GM18499 (cell line): ENCODE results near the gene DPYSL4.
"Not testable (repeated sequence)": the region's sequence is repeated elsewhere in the genome, so short reads cannot be mapped to it uniquely, and the experiment has no call there.

ENCODE experiments used
- ATAC-seq: cut with Tn5 transposase; IDR thresholded peaks from one replicate; pipeline ENCODE4 v1.9.1; 2021; ENCODE audit warnings: moderate number of reproducible peaks; ENCODE audit not compliant: insufficient read depth, unreplicated experiment

Gene DPYSL4

DNA sequence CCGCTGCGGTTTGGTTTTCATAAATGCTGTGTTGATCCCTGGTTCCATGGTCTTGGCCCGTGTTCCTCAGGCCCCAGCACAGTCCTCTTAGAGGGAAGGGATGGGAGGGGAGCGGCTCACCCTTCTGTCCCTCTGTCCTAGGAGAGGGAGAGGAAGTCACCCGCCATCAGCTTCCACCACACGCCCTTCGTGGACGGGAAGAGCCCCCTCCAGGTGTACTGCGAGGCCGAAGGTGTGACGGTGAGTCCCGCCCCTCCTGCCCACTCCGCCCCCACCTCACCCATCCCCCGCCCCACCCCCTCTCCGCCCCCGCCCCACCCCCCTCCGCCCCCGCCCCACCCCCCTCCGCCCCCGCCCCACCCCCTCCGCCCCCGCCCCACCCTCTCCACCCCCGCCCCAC lies 37.5 kb upstream of the DPYSL4 start:
- no peak for ATAC-seq

DNA sequence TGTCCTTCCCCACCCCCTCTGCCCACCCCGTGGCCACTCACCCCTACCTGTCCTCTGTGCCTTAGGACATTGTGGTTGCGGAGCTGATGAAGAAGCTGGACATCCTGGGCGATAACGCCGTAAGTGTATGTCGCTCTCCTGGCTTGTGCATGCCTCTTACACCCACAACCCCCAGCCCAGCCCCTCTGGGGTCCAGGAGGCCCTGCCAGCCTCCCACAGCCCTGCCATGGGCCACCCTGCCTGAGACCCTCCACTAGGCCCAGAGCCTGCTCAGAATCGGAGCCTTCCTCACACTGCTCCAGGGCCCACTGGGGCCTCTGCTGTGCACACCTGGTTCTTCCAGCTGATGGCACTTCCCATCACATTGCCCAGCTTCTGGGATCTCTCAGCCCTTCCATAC lies 36.8 kb upstream of the DPYSL4 start:
- ATAC-seq: no peak

DNA sequence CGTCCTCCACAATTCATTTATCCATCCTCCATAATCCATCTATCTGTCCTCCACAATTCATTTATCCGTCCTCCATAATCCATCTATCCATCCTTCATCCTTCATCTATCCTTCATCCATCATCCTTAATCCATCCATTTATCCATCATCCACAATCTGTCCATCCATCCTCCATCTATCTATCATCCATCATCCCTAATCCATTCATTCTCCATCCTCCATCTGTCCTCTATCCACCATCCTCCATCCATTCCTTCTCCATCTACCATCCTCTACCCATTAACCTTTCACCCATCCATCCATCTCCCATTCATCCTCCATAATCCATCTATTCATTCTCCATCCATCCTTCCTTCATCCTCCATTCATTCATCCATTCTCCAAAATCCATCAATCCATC lies 36.0 kb upstream of the DPYSL4 start:
- ATAC-seq: no peak

DNA sequence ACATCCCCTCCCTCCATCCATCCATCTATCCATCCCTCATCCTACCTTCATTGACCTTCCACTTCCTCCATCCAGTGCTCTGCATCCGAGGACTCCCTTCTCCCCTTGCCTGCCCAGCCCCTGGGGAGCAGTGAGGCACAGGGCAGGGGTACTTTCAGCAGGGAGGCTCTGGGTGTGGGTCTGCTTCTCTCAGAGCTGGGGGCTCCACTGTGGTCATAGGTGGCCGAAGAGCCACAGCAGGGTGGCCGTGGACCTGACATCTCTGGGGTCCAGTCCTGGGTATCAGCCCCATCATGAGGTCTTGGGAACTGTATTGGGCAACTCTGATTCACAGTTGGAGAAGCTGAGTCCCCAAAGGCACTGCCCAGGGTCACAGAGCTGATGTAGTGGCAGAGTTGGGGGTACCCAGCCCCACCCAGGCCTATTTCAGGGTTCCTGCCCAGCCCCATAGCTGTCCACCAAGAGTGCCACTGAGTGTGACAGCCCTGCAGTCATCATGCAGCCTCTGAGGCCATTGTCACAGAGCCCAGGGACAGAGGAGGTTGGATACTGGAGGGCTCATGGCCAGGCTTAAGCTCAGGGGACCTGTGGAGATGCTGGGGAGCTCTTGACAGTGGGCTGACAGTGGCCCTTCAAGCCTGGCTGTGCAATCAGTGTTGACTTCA lies 35.3 kb upstream of the DPYSL4 start:
- no peak for ATAC-seq

DNA sequence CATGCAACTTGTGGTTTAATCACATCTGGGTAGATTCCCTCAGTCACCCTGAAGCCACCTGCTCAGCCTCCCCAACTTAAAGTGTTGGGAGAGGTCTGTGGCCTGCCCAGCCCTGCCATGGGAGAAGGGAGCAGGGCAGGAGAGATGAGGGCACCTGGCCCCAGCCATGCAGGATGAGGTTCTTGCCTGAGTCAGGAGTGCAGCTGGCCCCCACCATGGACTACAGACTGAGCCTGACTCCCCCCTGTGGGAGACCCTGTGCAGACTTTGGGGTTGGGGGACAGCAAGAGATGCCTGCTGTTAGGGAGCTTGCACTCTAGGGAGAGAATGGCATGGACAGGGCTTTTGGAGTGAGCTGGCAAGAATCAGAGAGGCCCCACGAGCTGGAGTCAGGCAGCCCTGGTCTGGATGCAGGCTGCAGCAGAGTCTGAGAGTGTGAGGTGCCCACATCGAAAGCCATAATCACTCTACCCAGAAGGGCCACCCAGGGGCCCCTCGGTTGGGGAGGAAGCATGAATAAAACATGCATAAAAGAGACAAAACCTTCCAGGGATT lies 34.7 kb upstream of the DPYSL4 start:
- no peak for ATAC-seq

DNA sequence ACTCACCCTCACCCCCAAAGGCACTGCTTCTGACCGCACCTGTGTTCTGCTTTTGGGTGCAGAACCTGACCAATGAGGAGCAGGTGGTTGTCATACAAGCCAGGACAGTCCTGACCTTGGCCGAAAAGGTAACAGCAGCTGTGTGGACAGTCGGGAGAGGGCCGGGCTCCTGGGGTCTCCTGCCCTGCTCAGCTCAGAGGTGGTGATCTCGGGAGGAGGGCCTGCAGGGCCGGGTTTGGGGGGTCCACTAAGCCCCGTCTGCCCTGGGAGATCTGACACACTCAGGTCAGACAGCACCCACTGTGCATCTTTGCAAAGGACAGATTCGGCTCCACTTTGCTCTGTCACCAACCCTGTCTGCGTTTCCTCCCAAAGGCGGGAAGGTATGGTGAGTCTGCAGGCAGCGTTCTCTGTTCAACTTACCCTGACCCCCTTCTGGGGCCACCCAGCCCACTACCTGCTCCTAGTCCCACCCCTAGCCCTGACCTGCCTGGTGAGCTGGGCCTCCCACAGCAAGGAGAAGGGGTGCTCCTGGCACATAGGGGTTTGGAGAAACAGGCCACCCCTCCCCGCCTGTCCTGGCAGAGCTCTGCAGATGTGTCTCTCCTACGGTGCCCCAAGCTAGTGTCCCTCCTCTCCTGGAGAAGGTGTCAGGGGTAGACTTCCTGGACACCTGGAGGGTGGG lies 33.7 kb upstream of the DPYSL4 start:
- ATAC-seq: no peak

DNA sequence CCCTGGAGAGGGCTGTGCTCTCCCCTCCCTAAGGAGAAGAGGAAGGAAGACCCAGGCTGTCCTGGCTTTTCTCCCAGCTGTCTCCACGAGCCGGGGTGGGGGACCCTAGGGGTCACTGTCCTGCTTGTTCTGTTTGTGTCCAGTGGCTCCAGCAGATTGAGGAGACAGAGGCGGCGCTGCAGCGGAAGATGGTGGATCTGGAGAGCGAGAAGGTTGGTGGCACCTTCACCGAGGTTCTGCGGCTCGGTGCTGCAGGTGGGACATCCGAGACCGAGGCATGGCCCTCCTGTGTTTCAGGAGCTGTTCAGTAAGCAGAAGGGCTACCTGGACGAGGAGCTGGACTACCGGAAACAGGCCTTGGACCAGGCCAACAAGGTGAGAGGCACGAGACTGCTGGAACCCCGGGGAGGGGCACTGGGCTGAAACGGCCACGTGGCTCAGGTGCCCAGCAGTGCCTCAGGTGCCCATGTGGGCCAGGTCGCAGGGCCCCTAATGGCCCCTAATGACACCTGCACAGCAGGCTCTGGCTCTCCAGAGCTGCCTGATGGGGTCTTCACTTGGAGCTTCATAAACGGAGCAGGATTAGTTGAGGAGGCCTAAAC lies 33.0 kb upstream of the DPYSL4 start:
- no peak for ATAC-seq

DNA sequence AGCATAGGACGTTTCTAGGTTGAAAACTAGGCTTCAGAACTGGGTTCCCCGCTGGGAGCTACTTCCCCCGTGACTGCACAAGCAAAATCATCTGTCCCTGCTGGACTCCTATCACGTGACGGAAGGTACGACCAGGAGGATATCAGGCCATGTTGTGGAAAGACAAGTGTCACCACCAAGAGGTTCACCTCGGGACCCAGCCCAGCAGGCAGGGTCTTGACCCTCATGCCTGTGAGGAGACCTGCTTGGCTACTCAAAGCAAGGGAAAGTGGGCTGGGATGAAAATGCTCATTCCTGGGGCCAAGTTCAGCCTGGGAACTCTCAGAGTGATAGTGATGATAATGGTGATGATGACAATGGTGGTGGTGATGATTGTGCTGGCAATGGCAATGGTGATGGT lies 32.3 kb upstream of the DPYSL4 start:
- no peak for ATAC-seq

DNA sequence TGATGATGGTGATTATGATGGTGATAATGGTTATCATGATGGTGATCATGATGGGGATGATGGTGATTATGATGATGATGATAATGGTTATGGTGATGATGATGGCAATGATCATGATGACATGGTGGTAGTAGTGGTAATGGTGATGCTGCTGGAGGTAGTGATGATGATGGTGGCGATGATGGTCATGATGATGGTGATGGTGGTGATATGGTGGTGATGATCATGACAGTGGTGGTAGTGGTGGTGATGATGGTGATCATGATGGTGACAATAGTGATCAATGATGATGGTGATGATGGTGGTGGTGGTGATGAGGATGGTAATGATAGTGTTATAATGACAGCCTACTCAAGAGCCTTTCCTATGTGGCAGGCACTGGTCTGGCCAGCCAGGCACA lies 31.8 kb upstream of the DPYSL4 start:
- ATAC-seq: no peak

DNA sequence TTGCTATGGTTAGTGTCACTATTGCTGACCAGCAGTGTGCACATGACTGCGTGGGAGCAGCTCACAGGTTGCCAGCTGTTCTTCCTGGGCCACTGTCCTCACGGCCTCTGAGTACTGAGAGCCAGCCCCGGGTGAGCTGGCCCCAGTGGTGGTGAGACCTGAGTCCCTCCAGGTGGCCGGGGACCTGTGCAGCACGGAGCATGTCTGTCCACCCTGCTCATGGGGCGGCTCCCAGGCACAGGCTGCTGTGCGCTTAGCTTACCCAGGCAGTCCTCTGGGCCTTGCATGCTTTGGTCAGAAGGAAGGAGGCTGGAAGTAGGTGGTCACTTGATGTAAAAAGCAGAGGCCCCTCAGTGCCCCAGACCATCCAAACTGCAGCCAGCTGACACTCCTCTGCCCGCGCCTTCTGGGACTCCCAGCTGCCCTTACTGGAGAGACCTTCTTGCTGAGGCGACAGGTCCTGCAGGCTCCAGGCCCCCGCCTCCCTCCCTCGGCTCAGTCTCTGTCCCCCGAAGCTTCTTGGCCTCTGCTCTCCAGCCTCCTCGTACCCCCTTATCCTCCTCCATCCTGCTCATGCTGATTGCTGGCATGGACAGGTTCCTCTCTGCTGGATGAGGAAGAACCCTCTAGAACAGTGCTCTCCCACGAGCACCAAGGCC lies 30.9 kb upstream of the DPYSL4 start:
- ATAC-seq: no peak

DNA sequence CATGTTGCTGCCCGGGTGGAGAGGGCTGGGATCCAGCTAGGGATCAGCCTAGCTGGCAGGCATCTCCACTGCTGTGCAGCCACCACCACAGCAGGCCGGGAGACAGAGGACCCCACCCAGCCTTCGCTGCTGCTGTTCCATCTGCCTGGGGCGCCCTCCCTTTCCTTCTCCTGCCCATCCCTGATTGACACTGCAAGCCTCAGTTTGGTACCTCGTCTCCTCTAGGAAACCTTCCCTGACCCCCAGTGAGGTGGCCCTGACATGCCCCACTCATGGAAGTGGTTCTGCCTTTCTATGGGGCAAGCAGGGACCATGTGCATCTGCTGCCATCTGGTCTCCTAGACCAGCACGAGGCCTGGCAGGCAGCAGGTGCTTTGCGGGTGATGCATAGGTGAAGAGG lies 30.4 kb upstream of the DPYSL4 start:
- ATAC-seq: no peak

DNA sequence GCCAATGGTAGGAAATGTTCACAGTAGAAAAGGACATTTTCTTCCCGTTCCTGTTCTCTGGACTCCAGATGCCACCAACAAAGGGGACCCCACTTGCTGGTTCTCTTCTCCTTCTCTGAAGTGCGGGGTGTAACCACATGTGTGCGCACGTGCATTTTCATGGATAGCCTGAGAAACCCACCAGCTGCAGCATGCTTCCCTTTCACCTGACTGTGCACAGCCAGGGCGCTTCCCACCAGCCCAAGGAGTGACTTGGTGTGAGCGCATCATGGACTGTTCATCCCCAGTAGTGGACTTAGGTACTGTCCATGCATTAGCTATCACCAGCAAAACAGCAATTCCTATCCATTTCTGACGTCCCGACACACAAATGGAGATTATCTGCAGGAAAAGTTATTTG lies 29.6 kb upstream of the DPYSL4 start:
- ATAC-seq: no peak

DNA sequence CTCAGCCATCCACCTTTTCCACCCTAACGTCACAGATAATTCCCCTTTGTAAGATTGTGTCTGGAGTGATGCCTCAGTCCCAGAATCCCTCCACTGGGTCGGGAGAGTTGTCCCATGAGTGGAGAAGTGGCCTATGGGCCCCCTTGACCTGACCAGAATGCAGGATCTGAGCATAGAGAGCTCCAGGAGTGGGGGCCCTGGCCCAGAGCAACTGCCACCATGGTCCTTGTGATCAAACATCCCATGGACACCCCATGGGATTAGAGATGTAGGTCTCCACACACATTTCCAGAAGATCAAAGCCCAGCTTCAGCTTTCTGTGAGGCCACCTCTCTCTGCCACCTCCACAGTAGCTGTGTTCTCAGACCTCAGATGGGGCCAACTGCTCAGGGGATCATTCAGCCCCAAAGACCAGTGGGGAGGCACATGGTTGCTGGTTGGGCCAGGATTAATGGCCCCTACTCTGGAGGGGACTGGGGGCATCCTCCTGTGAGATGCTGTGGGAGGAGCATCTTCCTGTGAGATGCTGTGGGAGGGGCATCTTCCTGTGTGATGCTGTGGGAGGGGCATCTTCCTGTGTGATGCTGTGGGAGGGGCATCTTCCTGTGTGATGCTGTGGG lies 28.5 kb upstream of the DPYSL4 start:
- ATAC-seq: no peak

DNA sequence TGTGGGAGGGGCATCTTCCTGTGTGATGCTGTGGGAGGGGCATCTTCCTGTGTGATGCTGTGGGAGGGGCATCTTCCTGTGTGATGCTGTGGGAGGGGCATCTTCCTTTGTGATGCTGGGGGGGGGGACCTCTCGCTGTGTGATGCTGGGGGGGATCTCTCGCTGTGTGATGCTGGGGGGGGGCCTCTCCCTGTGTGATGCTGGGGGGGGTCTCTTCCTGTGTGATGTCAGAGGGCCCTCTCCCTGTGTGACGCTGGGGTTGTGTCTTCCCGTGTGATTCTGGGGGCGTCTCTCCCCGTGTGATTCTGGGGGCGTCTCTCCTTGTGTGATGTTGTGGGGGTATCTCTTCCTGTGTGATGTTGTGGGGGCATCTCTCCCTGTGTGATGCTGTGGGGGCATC lies 27.9 kb upstream of the DPYSL4 start:
- ATAC-seq: no peak

DNA sequence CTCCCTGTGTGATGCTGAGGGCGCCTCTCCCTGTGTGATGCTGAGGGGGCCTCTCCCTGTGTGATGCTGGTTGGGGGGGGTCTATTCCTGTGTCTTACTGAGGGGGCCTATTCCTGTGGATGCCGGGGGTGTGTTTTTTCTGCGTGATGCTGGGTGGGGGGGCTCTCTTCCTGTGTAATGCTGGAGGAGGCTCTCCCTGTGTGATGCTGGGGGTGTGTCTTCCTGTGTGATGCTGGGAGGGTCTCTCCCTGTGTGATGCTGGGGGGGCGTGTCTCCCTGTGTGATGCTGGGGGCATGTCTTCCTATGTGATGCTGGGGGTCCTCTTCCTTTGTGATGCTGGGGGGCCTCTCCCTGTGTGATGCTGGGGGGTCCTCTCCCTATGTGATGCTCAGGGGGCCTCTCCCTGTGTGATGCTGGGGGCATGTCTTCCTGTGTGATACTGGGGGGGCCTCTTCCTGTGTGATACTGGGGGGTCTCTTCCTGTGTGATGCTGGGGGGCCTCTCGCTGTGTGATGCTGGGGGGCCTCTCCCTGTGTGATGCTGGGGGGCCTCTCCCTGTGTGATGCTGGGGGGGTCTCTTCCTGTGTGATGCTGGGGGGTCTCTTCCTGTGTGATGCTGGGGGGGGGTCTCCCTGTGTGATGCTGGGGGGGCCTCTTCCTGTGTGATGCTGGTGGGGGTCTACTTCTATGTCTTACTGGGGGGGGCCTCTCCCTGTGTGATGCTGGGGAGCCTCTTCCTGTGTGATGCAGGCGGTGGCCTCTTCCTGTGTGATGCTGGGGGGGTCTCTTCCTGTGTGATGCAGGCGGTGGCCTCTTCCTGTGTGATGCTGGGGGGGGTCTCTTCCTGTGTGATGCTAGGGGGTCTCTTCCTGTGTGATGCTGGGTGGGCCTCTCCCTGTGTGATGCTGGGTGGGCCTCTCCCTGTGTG lies 27.2 kb upstream of the DPYSL4 start:
- ATAC-seq: not testable (repeated sequence)

DNA sequence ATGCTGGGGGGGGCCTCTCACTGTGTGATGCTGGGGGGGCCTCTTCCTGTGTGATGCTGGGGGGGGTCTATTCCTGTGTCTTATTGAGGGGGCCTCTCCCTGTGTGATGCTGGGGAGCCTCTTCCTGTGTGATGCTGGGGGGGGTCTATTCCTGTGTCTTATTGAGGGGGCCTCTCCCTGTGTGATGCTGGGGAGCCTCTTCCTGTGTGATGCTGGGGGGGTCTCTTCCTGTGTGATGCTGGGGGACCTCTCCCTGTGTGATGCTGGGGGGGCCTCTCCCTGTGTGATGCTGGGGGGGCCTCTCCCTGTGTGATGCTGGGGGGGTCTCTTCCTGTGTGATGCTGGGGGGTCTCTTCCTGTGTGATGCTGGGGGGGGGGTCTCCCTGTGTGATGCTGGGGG lies 26.5 kb upstream of the DPYSL4 start:
- ATAC-seq: not testable (repeated sequence)

DNA sequence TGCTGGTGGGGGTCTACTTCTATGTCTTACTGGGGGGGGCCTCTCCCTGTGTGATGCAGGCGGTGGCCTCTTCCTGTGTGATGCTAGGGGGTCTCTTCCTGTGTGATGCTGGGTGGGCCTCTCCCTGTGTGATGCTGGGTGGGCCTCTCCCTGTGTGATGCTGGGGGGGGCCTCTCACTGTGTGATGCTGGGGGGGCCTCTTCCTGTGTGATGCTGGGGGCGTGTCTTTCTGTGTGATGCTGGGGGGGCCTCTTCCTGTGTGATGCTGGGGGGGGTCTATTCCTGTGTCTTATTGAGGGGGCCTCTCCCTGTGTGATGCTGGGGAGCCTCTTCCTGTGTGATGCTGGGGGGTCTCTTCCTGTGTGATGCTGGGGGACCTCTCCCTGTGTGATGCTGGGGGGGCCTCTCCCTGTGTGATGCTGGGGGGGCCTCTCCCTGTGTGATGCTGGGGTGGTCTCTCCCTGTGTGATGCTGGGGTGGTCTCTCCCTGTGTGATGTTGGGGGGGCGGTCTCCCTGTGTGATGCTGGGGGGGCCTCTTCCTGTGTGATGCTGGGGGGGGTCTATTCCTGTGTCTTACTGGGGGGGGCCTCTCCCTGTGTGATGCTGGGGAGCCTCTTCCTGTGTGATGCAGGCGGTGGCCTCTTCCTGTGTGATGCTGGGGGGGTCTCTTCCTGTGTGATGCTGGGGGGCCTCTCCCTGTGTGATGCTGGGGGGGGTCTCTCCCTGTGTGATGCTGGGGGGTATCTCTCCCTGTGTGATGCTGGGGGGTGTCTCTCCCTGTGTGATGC lies 25.7 kb upstream of the DPYSL4 start:
- not testable (repeated sequence) for ATAC-seq

DNA sequence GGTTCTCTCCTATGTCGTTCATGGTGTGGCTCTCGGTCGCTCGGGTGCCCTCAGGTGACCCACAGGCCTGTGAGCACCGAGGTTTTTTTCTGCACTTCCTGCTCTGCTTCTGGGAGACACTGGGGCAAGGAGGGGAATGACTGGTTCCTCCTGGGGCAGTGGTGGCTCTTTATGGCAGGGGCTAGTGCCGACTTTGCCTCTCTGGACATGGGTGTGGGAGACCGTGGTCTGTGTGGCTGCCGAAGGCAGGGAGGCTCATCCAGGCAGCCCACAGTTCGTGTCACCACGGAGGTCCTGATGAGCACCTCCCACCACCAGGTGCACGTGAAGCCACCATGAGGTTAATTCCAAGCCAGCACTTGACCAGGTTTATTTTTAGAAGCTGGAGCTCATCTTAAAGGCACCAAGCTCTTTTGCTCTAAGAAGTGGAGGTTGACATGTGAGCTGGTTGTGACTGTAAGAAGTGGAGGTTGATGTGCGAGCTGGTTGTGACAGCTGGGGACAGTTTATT lies 24.7 kb upstream of the DPYSL4 start:
- no peak for ATAC-seq
